K562 (cell line): ENCODE measurements around the gene ATP9B. TPM values are rescaled to one million over a fixed set of nuclear protein-coding genes. Genes with fewer than 3 reads are reported as not detected.

Experiments
- ATAC-seq: fragments of 200-7000 bp; cut with Tn5 transposase; 3 replicates; pipeline ENCODE4 v1.9.1; 2020; ENCODE audit warnings: moderate library complexity
- BruUV-seq: library from RNA; stranded (reverse); fragments of 400-500 nt; replicated peaks from 2 replicates; lab custom pipeline; 2021; lab: Mats Ljungman, UMichigan
- CTCF ChIA-PET: fragments of 300-600 bp; formaldehyde crosslinking; extraction: SDS; loops from one replicate; lab custom pipeline; 2021; ENCODE audit warnings: low intra/inter-chr PET ratio; lab: Yijun Ruan, JAX
- POLR2A ChIA-PET: fragments of 300-600, 350-650 bp; sonication (Branson Sonifier 250); formaldehyde crosslinking; extraction: SDS; loops from one replicate; lab custom pipeline; 2021; ENCODE audit warnings: antibody characterized with exemption, inconsistent platforms; lab: Yijun Ruan, JAX
- DNase-seq, 4 experiments: peaks; one replicate each; pipeline versions ENCODE4 v3.0.0 to v3.0.0-alpha.2; 2011 to 2018; ENCODE audit warnings: low spot score in 3 of 4, mixed read lengths in 3 of 4; ENCODE audit errors: extremely low read depth in 1 of 4
- FAIRE-seq: peaks from 2 replicates; lab custom pipeline; 2011; peaks lifted over from hg19 to GRCh38; lab: Jason Lieb, UNC
- H2AFZ ChIP-seq: 2 replicates; pipeline ENCODE4 v1.6.0; 2011; ENCODE audit warnings: low read depth, low read length, control low read depth, inconsistent platforms
- H3K27ac ChIP-seq: fragments of 200-600 bp; 3 replicates; pipeline ENCODE4 v1.8.0; 2011; ENCODE audit warnings: low read depth, mild to moderate bottlenecking, control low read depth, inconsistent platforms, low read length, moderate library complexity, mixed read lengths; ENCODE audit errors: extremely low read depth
- H3K27me3 ChIP-seq, 2 experiments: fragments of 300-600 bp in 1 of 2; 2 replicates in 1 of 2; 3 replicates in 1 of 2; pipeline versions ENCODE4 v1.6.0 to v1.8.0; 2011; ENCODE audit warnings: inconsistent platforms in 2 of 2, low read length in 2 of 2, mild to moderate bottlenecking in 1 of 2, mixed read lengths in 1 of 2, moderate library complexity in 1 of 2; ENCODE audit not compliant: control insufficient read depth in 2 of 2, insufficient read depth in 2 of 2
- H3K36me3 ChIP-seq: fragments of 300-600 bp; 3 replicates; pipeline ENCODE4 v1.8.0; 2011; ENCODE audit warnings: mild to moderate bottlenecking, low read length, inconsistent platforms; ENCODE audit not compliant: control insufficient read depth, insufficient read depth
- H3K4me1 ChIP-seq, 2 experiments: fragments of 200-600 bp in 1 of 2; replicated peaks in 1 of 2; 2 replicates in 1 of 2; 3 replicates in 1 of 2; pipeline versions ENCODE4 v1.5.1 to v1.8.0; 2011; ENCODE audit warnings: inconsistent platforms in 2 of 2, low read length in 2 of 2, mild to moderate bottlenecking in 1 of 2, mixed read lengths in 1 of 2, moderate library complexity in 1 of 2; ENCODE audit not compliant: control insufficient read depth in 2 of 2, insufficient read depth in 2 of 2
- H3K4me2 ChIP-seq: 2 replicates; pipeline ENCODE4 v1.6.1; 2011; ENCODE audit warnings: low read length, control low read depth, inconsistent platforms, mixed read lengths; ENCODE audit not compliant: insufficient read depth
- H3K4me3 ChIP-seq: fragments of 200-600 bp; sonication (generic), shearing (Covaris generic); 2 replicates; pipeline ENCODE4 v1.5.1; 2016; ENCODE audit warnings: control low read depth, inconsistent platforms
- H3K79me2 ChIP-seq: fragments of 200-600 bp; 3 replicates; pipeline ENCODE4 v1.8.0; 2011; ENCODE audit warnings: low read length, inconsistent platforms; ENCODE audit not compliant: control insufficient read depth, insufficient read depth
- H3K9ac ChIP-seq, 2 experiments: 2 replicates each; pipeline versions ENCODE4 v1.6.0 to v1.6.1; 2011; ENCODE audit warnings: low read depth in 2 of 2, low read length in 2 of 2, control low read depth in 1 of 2, inconsistent platforms in 1 of 2, mild to moderate bottlenecking in 1 of 2, mixed read lengths in 1 of 2; ENCODE audit not compliant: insufficient read depth in 1 of 2
- H3K9me1 ChIP-seq: one replicate; pipeline ENCODE4 v1.6.0; 2011; ENCODE audit warnings: inconsistent platforms, mild to moderate bottlenecking, low read length, moderate library complexity; ENCODE audit not compliant: control insufficient read depth, insufficient read depth
- H3K9me3 ChIP-seq: replicated peaks from 2 replicates; pipeline ENCODE4 v1.5.1; 2011; ENCODE audit warnings: low read depth, low read length, inconsistent platforms; ENCODE audit not compliant: control insufficient read depth, insufficient read depth
- H4K20me1 ChIP-seq: replicated peaks from 2 replicates; pipeline ENCODE4 v1.6.1; 2011; ENCODE audit warnings: low read length, inconsistent platforms, mixed read lengths; ENCODE audit not compliant: control insufficient read depth, insufficient read depth
- CAMTA2 ChIP-seq: fragments of 250-450 bp; sonication (Bioruptor Pico); conservative IDR thresholded peaks from 2 replicates; pipeline ENCODE4 v1.5.1; 2022
- CBX1 ChIP-seq: sonication (generic); IDR thresholded peaks from 2 replicates; pipeline ENCODE4 v1.6.1; 2016; ENCODE audit warnings: antibody characterized with exemption, low read depth, mild to moderate bottlenecking
- CXXC5 ChIP-seq: fragments of 250-450 bp; sonication (Bioruptor Pico); IDR thresholded peaks from 2 replicates; pipeline ENCODE4 v1.8.0; 2022; ENCODE audit warnings: inconsistent platforms, mild to moderate bottlenecking, moderate library complexity
- ETV1 ChIP-seq: fragments of 450-650 bp; conservative IDR thresholded peaks from 2 replicates; pipeline ENCODE4 v1.6.1; 2016; ENCODE audit warnings: missing genetic modification characterization, control low read depth, low read depth, missing compliant biosample characterization
- FOS ChIP-seq: IDR thresholded peaks from 3 replicates; pipeline ENCODE4 v1.6.1; 2011; ENCODE audit not compliant: insufficient read length; ENCODE audit errors: extremely low read depth
- FOXM1 ChIP-seq, 2 experiments: fragments of 450-650 bp in 1 of 2; sonication (generic) in 1 of 2; formaldehyde crosslinking in 1 of 2; IDR thresholded peaks; 2 replicates each; pipeline versions ENCODE4 v1.6.1 to v1.9.0; 2017 to 2022; ENCODE audit warnings: low read depth in 2 of 2, mild to moderate bottlenecking in 2 of 2, missing genetic modification reagents in 1 of 2, moderate library complexity in 1 of 2
- KLF13 ChIP-seq: fragments of 450-650 bp; IDR thresholded peaks from 2 replicates; pipeline ENCODE4 v1.6.1; 2016; ENCODE audit warnings: missing genetic modification characterization, low read depth, mild to moderate bottlenecking, missing compliant biosample characterization, moderate library complexity, borderline replicate concordance
- PML ChIP-seq: IDR thresholded peaks from 2 replicates; pipeline ENCODE4 v1.6.1; 2012; ENCODE audit warnings: low read length, inconsistent platforms
- POLR2AphosphoS5 ChIP-seq: IDR thresholded peaks from 2 replicates; pipeline ENCODE4 v1.6.1; 2011; ENCODE audit warnings: mild to moderate bottlenecking, low read depth, low read length, moderate library complexity; ENCODE audit not compliant: control insufficient read depth, insufficient read depth
- PTBP1 ChIP-seq: fragments of 200-400 bp; formaldehyde crosslinking; IDR thresholded peaks from 2 replicates; pipeline ENCODE4 v1.6.1; 2017; ENCODE audit warnings: low read depth, low read length
- RHOXF2B ChIP-seq: fragments of 250-450 bp; sonication (Bioruptor Pico); conservative IDR thresholded peaks from 2 replicates; pipeline ENCODE4 v1.5.1; 2021
- ZEB2 ChIP-seq: fragments of 450-650 bp; IDR thresholded peaks from 2 replicates; pipeline ENCODE4 v1.6.1; 2016
- ZKSCAN8 ChIP-seq: fragments of 200-800 bp; sonication (Bioruptor generic); IDR thresholded peaks from 2 replicates; pipeline ENCODE4 v1.6.1; 2016; ENCODE audit warnings: missing genetic modification characterization, missing compliant biosample characterization
- ZNF24 ChIP-seq: fragments of 450-650 bp; IDR thresholded peaks from 2 replicates; pipeline ENCODE4 v1.6.1; 2016
- ZNF444 ChIP-seq: fragments of 250-450 bp; sonication (Bioruptor Pico); IDR thresholded peaks from 2 replicates; pipeline ENCODE4 v1.4.0; 2020; ENCODE audit warnings: mild to moderate bottlenecking, moderate library complexity
- WGBS: fragments of 100-300 bp; shearing (Covaris generic); methylation state at CpG from one replicate; pipeline ENCODE4 v1.1.6; 2016; ENCODE audit warnings: low coverage, mixed read lengths; ENCODE audit not compliant: insufficient coverage; ENCODE audit errors: missing lambda C conversion rate; 5-methylcytosine and 5-hydroxymethylcytosine counted together
- in situ Hi-C: fragments of 300-500 bp; cut with MboI; formaldehyde crosslinking; loops from 4 replicates; pipeline ENCODE4 v1.15.0; 2018; ENCODE audit warnings: inconsistent platforms, mixed read lengths
- intact Hi-C: fragments of 100-400 bp; cut with micrococcal nuclease; formaldehyde crosslinking; loops from 2 replicates; pipeline ENCODE4 v1.14.2; 2022
- polyA plus RNA-seq, 8 experiments: library from polyadenylated mRNA; depleted of rRNA in 4 of 8; stranded (reverse) in 5 of 8; unstranded in 3 of 8; fragments of >200 nt; fragmentation: Nextera tagmentation in 2 of 8; fragmentation: Illumina TruSeq in 1 of 8; extraction: Ambion mirVana in 2 of 8; extraction: Trizol in 1 of 8; gene quantifications; 2 replicates each; pipeline versions ENCODE4 v1.2.1 to v1.2.3, GENCODE V29; 2011 to 2014; ENCODE audit warnings: inconsistent platforms in 1 of 8, missing spikeins in 1 of 8
- total RNA-seq, 7 experiments: library from RNA; depleted of rRNA in 6 of 7; stranded (reverse); fragments of >200 nt in 6 of 7; fragmentation: Illumina TruSeq in 2 of 7; extraction: Trizol in 2 of 7; gene quantifications; 2 replicates each; pipeline versions ENCODE4 v1.2.1 to v1.2.3, GENCODE V29; 2011 to 2021; ENCODE audit warnings: low replicate concordance in 1 of 7
- TF ChIP-seq, protein P1 (sequence below): fragments of 250-450 bp; sonication (Bioruptor Pico); IDR thresholded peaks from 2 replicates; pipeline ENCODE4 v1.5.0; 2020; ENCODE audit warnings: mild to moderate bottlenecking, borderline replicate concordance

The ATP9B gene
- total and polyA plus RNA-seq, 9 of the 15 experiments (the other 6 are each of a cell fraction or from before 2014, with no cell fraction given), result 0.66 to 13.2 (median 7.9) TPM

DNA sequence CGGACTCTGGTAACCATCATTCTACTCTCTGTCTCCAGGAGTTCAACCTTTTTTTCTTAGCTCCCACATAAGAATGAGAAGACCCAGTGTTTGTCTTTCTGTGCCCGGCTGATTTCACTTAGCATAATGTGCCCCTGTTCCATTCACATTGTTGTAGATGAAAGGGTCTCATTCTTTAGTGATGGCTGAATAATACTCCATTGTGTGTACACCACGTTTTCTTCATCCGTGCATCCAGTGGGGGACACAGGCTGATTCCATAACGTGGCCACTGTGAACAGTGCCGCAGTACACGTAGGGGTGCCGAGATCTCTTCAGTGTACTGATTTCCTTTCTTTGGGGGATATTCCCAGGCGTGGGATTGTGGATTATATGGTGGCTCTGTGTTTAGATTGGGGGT, 254.3 kb downstream of the ATP9B start (continued):
- TF ChIP-seq, protein P1, sequence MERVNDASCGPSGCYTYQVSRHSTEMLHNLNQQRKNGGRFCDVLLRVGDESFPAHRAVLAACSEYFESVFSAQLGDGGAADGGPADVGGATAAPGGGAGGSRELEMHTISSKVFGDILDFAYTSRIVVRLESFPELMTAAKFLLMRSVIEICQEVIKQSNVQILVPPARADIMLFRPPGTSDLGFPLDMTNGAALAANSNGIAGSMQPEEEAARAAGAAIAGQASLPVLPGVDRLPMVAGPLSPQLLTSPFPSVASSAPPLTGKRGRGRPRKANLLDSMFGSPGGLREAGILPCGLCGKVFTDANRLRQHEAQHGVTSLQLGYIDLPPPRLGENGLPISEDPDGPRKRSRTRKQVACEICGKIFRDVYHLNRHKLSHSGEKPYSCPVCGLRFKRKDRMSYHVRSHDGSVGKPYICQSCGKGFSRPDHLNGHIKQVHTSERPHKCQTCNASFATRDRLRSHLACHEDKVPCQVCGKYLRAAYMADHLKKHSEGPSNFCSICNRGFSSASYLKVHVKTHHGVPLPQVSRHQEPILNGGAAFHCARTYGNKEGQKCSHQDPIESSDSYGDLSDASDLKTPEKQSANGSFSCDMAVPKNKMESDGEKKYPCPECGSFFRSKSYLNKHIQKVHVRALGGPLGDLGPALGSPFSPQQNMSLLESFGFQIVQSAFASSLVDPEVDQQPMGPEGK (CRISPR knock-in tag), result no peak

- ATAC-seq (no peak), DNase-seq (no peak), FAIRE-seq (no peak)
- Histone ChIP-seq H3K9me1 (no peaks in the 10 kb centered on the region), H3K79me2 (no peaks in the 10 kb centered on the region), H3K9me3 (no peaks in the 10 kb centered on the region), H3K27me3 (no peaks in the 10 kb centered on the region), H2AFZ (no peak overlapping the region), H4K20me1 (no peaks in the 10 kb centered on the region), H3K36me3 (0 out of 3 replicates have a peak, but pooled peaks cover 8% of the 10 kb centered on the region), H3K4me1 (no peaks in the 10 kb centered on the region), H3K27ac (no peak overlapping the region), H3K4me2 (no peak overlapping the region), H3K9ac (no peak overlapping the region), H3K4me3 (no peak overlapping the region)
- intact Hi-C loops (no loop called here), in situ Hi-C loops (no loop called here)
- ChIA-PET CTCF (no interaction called here), POLR2A (no interaction called here)
- no peak for TF ChIP-seq CXXC5 (CRISPR knock-in tag)
- no peak for TF ChIP-seq ZEB2
- TF ChIP-seq CAMTA2 (CRISPR knock-in tag), result no peak
- no peak for TF ChIP-seq PTBP1
- no peak for TF ChIP-seq PML
- TF ChIP-seq ETV1, result no peak
- TF ChIP-seq ZNF444 (CRISPR knock-in tag), result no peak
- TF ChIP-seq ZKSCAN8 (CRISPR knock-in tag), result no peak
- TF ChIP-seq KLF13, result no peak
- no peak for TF ChIP-seq ZNF24
- no peak for TF ChIP-seq FOXM1 (IDR thresholded peaks at IDR 0.05; ENCODE audit: low read depth)
- TF ChIP-seq FOXM1 (CRISPR knock-in tag; IDR thresholded peaks at IDR 0.05; ENCODE audit: low read depth), result no peak
- no peak for TF ChIP-seq FOS
- no peak for TF ChIP-seq POLR2AphosphoS5
- TF ChIP-seq CBX1, result no peak
- no peak for TF ChIP-seq RHOXF2B (CRISPR knock-in tag)
- BruUV-seq, result no TSS peak
- 68% methylated on average over 3 of the region's 8 CpGs for WGBS
Measured at GRCh38 chr18:79326413-79327198, 257.4 kb downstream of the ATP9B start.
